ENCODE measurements around the gene COL27A1.

Gene COL27A1

GRCh38 chr9:114168281-114169028, 13.1 kb downstream of the COL27A1 start:
- no peak for DNase-seq (ENCODE audit: low read depth)

GRCh38 chr9:114169029-114169951, 14.0 kb downstream of the COL27A1 start:
- DNase-seq (ENCODE audit: low read depth) = no peak

GRCh38 chr9:114169952-114170770, 14.8 kb downstream of the COL27A1 start:
- DNase-seq (ENCODE audit: low read depth) = no peak

- DNase-seq (ENCODE audit: low read depth) = no peak
Observed at GRCh38 chr9:114170771-114171461, 15.6 kb downstream of the COL27A1 start.

- no peak for DNase-seq (ENCODE audit: low read depth)
Observed at GRCh38 chr9:114171500-114171899, 16.2 kb downstream of the COL27A1 start.

- peak; percentile 50 for DNase-seq (ENCODE audit: low read depth)
Observed at GRCh38 chr9:114172981-114173833, 17.9 kb downstream of the COL27A1 start.

- no peak for DNase-seq (ENCODE audit: low read depth)
Observed at GRCh38 chr9:114174557-114174875, 19.2 kb downstream of the COL27A1 start.

- no peak for DNase-seq (ENCODE audit: low read depth)
Observed at GRCh38 chr9:114174876-114175771, 19.8 kb downstream of the COL27A1 start.

- DNase-seq (ENCODE audit: low read depth) = no peak
Observed at GRCh38 chr9:114176624-114177291, 21.4 kb downstream of the COL27A1 start.

GRCh38 chr9:114177423-114178064, 22.2 kb downstream of the COL27A1 start:
- no peak for DNase-seq (ENCODE audit: low read depth)

- no peak for DNase-seq (ENCODE audit: low read depth)
Observed at GRCh38 chr9:114178076-114178475, 22.7 kb downstream of the COL27A1 start.

GRCh38 chr9:114178756-114179450, 23.6 kb downstream of the COL27A1 start:
- no peak for DNase-seq (ENCODE audit: low read depth)

- no peak for DNase-seq (ENCODE audit: low read depth)
Observed at GRCh38 chr9:114179516-114179915, 24.2 kb downstream of the COL27A1 start.

- no peak for DNase-seq (ENCODE audit: low read depth)
Observed at GRCh38 chr9:114180696-114181606, 25.6 kb downstream of the COL27A1 start.

- DNase-seq (ENCODE audit: low read depth) = no peak
Observed at GRCh38 chr9:114181607-114182409, 26.5 kb downstream of the COL27A1 start.

- no peak for DNase-seq (ENCODE audit: low read depth)
Observed at GRCh38 chr9:114183006-114183405, 27.7 kb downstream of the COL27A1 start.

All from stromal cell of bone marrow (primary cell).